Myocyte (in vitro differentiated cells): Measurements from ENCODE around the gene SOX11. TPM values are rescaled to one million over a fixed set of nuclear protein-coding genes. Genes with fewer than 3 reads are reported as not detected.

Source experiments
- DNase-seq: peaks from one replicate; pipeline ENCODE4 v3.0.0-alpha.2; 2012; ENCODE audit warnings: low read depth
- total RNA-seq: library from RNA; depleted of rRNA; stranded (reverse); fragments of >200 nt; gene quantifications from 2 replicates; pipeline ENCODE4 v1.2.3, GENCODE V29; 2014

SOX11 gene
- total RNA-seq, 1 donor from 2014 or later: 23.0 TPM

GRCh38 chr2:5722236-5722635, 30.1 kb downstream of the SOX11 start:
- DNase-seq: no peak

- DNase-seq: peak; percentile 44
Measured at GRCh38 chr2:5723791-5724735, 31.9 kb downstream of the SOX11 start.

- no peak for DNase-seq
Measured at GRCh38 chr2:5725072-5725471, 32.9 kb downstream of the SOX11 start.

GRCh38 chr2:5725794-5726463, 33.7 kb downstream of the SOX11 start:
- DNase-seq: no peak

- DNase-seq: no peak
Measured at GRCh38 chr2:5727235-5727634, 35.1 kb downstream of the SOX11 start.

- DNase-seq: no peak
Measured at GRCh38 chr2:5729416-5729815, 37.2 kb downstream of the SOX11 start.

GRCh38 chr2:5730386-5730785, 38.2 kb downstream of the SOX11 start:
- no peak for DNase-seq

GRCh38 chr2:5734859-5735520, 42.8 kb downstream of the SOX11 start:
- no peak for DNase-seq

- DNase-seq: no peak
Measured at GRCh38 chr2:5735521-5735861, 43.3 kb downstream of the SOX11 start.

- DNase-seq: no peak
Measured at GRCh38 chr2:5736050-5736449, 43.9 kb downstream of the SOX11 start.

- no peak for DNase-seq
Measured at GRCh38 chr2:5736886-5737285, 44.7 kb downstream of the SOX11 start.

GRCh38 chr2:5740053-5740452, 47.9 kb downstream of the SOX11 start:
- DNase-seq: no peak

- DNase-seq: no peak
Measured at GRCh38 chr2:5740817-5741216, 48.6 kb downstream of the SOX11 start.

- no peak for DNase-seq
Measured at GRCh38 chr2:5741242-5741641, 49.1 kb downstream of the SOX11 start.

GRCh38 chr2:5742126-5742525, 49.9 kb downstream of the SOX11 start:
- no peak for DNase-seq

- no peak for DNase-seq
Measured at GRCh38 chr2:5748391-5748790, 56.2 kb downstream of the SOX11 start.

GRCh38 chr2:5748946-5749345, 56.8 kb downstream of the SOX11 start:
- no peak for DNase-seq

GRCh38 chr2:5749347-5749746, 57.2 kb downstream of the SOX11 start:
- no peak for DNase-seq
